Measurements from ENCODE around the gene SHMT2.

The SHMT2 gene

DNA sequence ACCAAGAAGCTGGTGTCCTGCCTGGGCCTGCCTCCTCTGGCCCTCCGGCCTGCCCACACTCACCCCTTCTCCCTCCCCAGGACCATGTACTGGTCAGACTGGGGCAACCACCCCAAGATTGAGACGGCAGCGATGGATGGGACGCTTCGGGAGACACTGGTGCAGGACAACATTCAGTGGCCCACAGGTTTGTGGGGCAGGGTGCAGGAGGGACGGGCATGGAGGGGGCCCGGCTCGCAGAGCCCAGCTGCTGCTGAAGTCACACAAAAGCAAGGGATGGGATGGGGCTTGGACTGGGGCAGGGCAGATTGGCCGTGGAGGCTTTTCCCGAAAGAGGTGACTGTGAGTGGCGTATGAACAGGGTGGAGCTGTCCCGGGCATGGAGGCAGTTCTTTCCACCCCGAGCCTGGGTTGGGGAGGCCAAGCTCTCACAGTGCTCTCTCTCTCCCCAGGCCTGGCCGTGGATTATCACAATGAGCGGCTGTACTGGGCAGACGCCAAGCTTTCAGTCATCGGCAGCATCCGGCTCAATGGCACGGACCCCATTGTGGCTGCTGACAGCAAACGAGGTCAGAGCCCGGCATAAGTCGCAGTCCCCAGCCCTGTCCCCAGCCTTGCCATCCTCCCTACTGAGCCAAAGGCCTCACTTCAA lies 20.8 kb upstream of the SHMT2 start:
- Histone ChIP-seq H4K8ac (ENCODE audit: low read length) (no peak overlapping the region), H3K36me3 (ENCODE audit: control insufficient read depth in 1 of 2, insufficient read depth in 2 of 2, low read depth in 1 of 2, low read length in 2 of 2) (peaks cover 92 to 94% of the 10 kb centered on the region in 2 experiments), H3K23ac (ENCODE audit: low read length in 2 of 2) (no peak overlapping the region), H3K4me3 (ENCODE audit: insufficient read depth in 1 of 2, low read depth in 1 of 2, low read length in 2 of 2) (no peak overlapping the region), H2BK12ac (ENCODE audit: low read length in 2 of 2) (no peak overlapping the region), H3K18ac (ENCODE audit: low read depth in 1 of 2, low read length in 2 of 2) (no peak overlapping the region), H2AK5ac (ENCODE audit: low read length, severe bottlenecking) (no peak overlapping the region), H2BK15ac (ENCODE audit: low read depth, poor library complexity, severe bottlenecking) (no peak overlapping the region), H3K9me3 (ENCODE audit: control insufficient read depth, low read length) (no peaks in the 10 kb centered on the region), H3K27ac (ENCODE audit: low read length, poor library complexity, severe bottlenecking) (no peak overlapping the region), H3K9ac (ENCODE audit: low read length) (peak overlapping the region; percentile 11), H2BK5ac (ENCODE audit: low read depth, low read length, poor library complexity, severe bottlenecking) (no peak overlapping the region), H3K27me3 (ENCODE audit: control insufficient read depth in 1 of 2, insufficient read depth in 1 of 2, low read length in 2 of 2) (no peaks in the 10 kb centered on the region), H3K4me1 (ENCODE audit: control insufficient read depth, insufficient read depth, low read depth, low read length) (peaks cover 9% of the 10 kb centered on the region), H3K14ac (ENCODE audit: low read length in 2 of 2) (no peak overlapping the region), H2BK120ac (ENCODE audit: low read depth, low read length) (no peak overlapping the region), H2AFZ (ENCODE audit: low read depth, low read length) (no peak overlapping the region), H4K91ac (ENCODE audit: low read length) (no peak overlapping the region), H3K4ac (ENCODE audit: low read depth in 1 of 2, low read length in 2 of 2) (no peak overlapping the region), H3K79me1 (replicated peaks; ENCODE audit: low read length, poor library complexity, severe bottlenecking) (no peaks in the 10 kb centered on the region), H3K4me2 (ENCODE audit: low read length, poor library complexity, severe bottlenecking) (no peak overlapping the region)
- 93% methylated on average over 21 of the region's 22 CpGs for WGBS
- no peak for DNase-seq

DNA sequence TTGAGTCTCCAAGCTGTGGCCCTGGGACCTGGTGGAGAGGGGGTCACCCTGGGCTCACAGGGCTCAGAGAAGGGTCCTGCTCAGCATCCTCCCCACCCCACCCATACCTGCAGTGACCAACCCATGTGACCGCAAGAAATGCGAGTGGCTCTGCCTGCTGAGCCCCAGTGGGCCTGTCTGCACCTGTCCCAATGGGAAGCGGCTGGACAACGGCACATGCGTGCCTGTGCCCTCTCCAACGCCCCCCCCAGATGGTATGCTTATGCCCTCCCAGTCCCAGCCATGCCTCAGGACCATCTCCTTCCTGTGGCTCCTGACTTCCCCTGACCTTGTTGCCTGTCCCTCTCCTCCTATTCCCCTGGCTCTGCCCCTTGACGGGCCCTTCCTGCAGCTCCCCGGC lies 19.6 kb upstream of the SHMT2 start:
- Histone ChIP-seq H3K9me3 (ENCODE audit: control insufficient read depth, low read length) (no peaks in the 10 kb centered on the region), H2BK120ac (ENCODE audit: low read depth, low read length) (no peak overlapping the region), H3K27me3 (ENCODE audit: control insufficient read depth in 1 of 2, insufficient read depth in 1 of 2, low read length in 2 of 2) (peaks cover 0 to 5% of the 10 kb centered on the region in 2 experiments), H3K4ac (ENCODE audit: low read depth in 1 of 2, low read length in 2 of 2) (no peak overlapping the region), H3K14ac (ENCODE audit: low read length in 2 of 2) (no peak overlapping the region), H2AFZ (ENCODE audit: low read depth, low read length) (no peak overlapping the region), H2BK5ac (ENCODE audit: low read depth, low read length, poor library complexity, severe bottlenecking) (no peak overlapping the region), H2BK12ac (ENCODE audit: low read length in 2 of 2) (no peak overlapping the region), H3K9ac (ENCODE audit: low read length) (no peak overlapping the region), H3K4me2 (ENCODE audit: low read length, poor library complexity, severe bottlenecking) (no peak overlapping the region), H3K4me1 (ENCODE audit: control insufficient read depth, insufficient read depth, low read depth, low read length) (peaks cover 16% of the 10 kb centered on the region), H3K36me3 (ENCODE audit: control insufficient read depth in 1 of 2, insufficient read depth in 2 of 2, low read depth in 1 of 2, low read length in 2 of 2) (peaks cover 85 to 88% of the 10 kb centered on the region in 2 experiments), H3K18ac (ENCODE audit: low read depth in 1 of 2, low read length in 2 of 2) (no peak overlapping the region), H4K91ac (ENCODE audit: low read length) (no peak overlapping the region), H3K4me3 (ENCODE audit: insufficient read depth in 1 of 2, low read depth in 1 of 2, low read length in 2 of 2) (no peak overlapping the region), H2BK15ac (ENCODE audit: low read depth, poor library complexity, severe bottlenecking) (no peak overlapping the region), H2AK5ac (ENCODE audit: low read length, severe bottlenecking) (no peak overlapping the region), H4K8ac (ENCODE audit: low read length) (no peak overlapping the region), H3K27ac (ENCODE audit: low read length, poor library complexity, severe bottlenecking) (no peak overlapping the region), H3K23ac (ENCODE audit: low read length in 2 of 2) (no peak overlapping the region), H3K79me1 (replicated peaks; ENCODE audit: low read length, poor library complexity, severe bottlenecking) (no peaks in the 10 kb centered on the region)
- no peak for DNase-seq
- 94% methylated on average over 8 of the region's 8 CpGs for WGBS

DNA sequence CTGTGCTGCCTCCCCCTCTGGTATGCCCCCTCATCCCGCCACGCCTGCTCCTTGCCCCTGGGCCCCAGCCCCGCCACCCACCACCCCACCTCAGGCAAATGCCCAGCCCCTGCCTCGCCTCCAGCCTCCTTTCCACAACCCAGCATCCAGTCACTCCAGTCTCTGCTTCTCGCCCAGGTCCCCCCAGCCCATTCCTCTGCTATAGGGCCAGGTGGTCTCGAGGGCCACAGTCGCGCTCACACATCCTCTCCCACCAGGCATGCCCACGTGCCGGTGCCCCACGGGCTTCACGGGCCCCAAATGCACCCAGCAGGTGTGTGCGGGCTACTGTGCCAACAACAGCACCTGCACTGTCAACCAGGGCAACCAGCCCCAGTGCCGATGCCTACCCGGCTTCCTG lies 19.1 kb upstream of the SHMT2 start:
- peaks cover 16% of the 10 kb centered on the region for H3K4me1 ChIP-seq (ENCODE audit: control insufficient read depth, insufficient read depth, low read depth, low read length)
- H3K36me3 ChIP-seq (ENCODE audit: control insufficient read depth in 1 of 2, insufficient read depth in 2 of 2, low read depth in 1 of 2, low read length in 2 of 2) = peaks cover 79 to 82% of the 10 kb centered on the region in 2 experiments
- no peak overlapping the region for H2BK5ac ChIP-seq (ENCODE audit: low read depth, low read length, poor library complexity, severe bottlenecking)
- no peak overlapping the region for H3K4ac ChIP-seq (ENCODE audit: low read depth in 1 of 2, low read length in 2 of 2)
- no peak overlapping the region for H4K91ac ChIP-seq (ENCODE audit: low read length)
- no peak overlapping the region for H2BK15ac ChIP-seq (ENCODE audit: low read depth, poor library complexity, severe bottlenecking)
- H2AK5ac ChIP-seq (ENCODE audit: low read length, severe bottlenecking) = no peak overlapping the region
- H2BK120ac ChIP-seq (ENCODE audit: low read depth, low read length) = no peak overlapping the region
- H3K4me2 ChIP-seq (ENCODE audit: low read length, poor library complexity, severe bottlenecking) = no peak overlapping the region
- H4K8ac ChIP-seq (ENCODE audit: low read length) = no peak overlapping the region
- 97% methylated on average over 15 of the region's 15 CpGs for WGBS
- no peak overlapping the region for H3K18ac ChIP-seq (ENCODE audit: low read depth in 1 of 2, low read length in 2 of 2)
- H3K14ac ChIP-seq (ENCODE audit: low read length in 2 of 2) = no peak overlapping the region
- H3K4me3 ChIP-seq (ENCODE audit: insufficient read depth in 1 of 2, low read depth in 1 of 2, low read length in 2 of 2) = no peak overlapping the region
- no peak overlapping the region for H2BK12ac ChIP-seq (ENCODE audit: low read length in 2 of 2)
- H3K23ac ChIP-seq (ENCODE audit: low read length in 2 of 2) = no peak overlapping the region
- no peak overlapping the region for H3K9ac ChIP-seq (ENCODE audit: low read length)
- DNase-seq = no peak
- H3K27ac ChIP-seq (ENCODE audit: low read length, poor library complexity, severe bottlenecking) = no peak overlapping the region
- H3K79me1 ChIP-seq (replicated peaks; ENCODE audit: low read length, poor library complexity, severe bottlenecking) = no peaks in the 10 kb centered on the region
- H3K9me3 ChIP-seq (ENCODE audit: control insufficient read depth, low read length) = no peaks in the 10 kb centered on the region
- no peak overlapping the region for H2AFZ ChIP-seq (ENCODE audit: low read depth, low read length)
- H3K27me3 ChIP-seq (ENCODE audit: control insufficient read depth in 1 of 2, insufficient read depth in 1 of 2, low read length in 2 of 2) = peaks cover 0 to 10% of the 10 kb centered on the region in 2 experiments

DNA sequence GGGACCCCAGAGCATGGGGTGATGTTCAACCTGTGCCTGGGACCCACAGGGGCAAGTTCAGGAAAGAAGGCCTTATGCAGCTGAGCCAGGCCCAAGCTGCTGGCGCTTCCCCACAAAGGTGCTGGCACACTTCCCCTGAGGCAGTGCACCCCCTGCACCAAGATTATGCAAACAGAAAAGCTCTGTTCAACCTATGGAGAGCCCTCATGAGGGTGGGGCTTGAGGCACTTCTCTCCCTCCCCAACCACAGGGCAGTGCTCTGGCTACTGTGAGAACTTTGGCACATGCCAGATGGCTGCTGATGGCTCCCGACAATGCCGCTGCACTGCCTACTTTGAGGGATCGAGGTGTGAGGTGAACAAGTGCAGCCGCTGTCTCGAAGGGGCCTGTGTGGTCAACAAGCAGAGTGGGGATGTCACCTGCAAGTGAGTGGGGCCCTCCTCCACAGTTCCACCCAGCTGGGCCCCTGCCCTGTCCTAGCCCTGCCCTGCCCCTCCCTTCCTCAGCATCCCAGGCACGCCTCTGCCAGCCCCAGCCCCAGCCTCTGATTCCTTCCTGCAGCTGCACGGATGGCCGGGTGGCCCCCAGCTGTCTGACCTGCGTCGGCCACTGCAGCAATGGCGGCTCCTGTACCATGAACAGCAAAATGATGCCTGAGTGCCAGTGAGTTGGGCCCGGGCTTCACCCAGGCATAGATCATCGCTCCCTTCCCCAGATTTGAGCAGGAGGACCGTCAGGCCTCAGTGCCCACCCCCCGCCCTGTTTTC lies 18.4 kb upstream of the SHMT2 start:
- no peak overlapping the region for H2BK12ac ChIP-seq (ENCODE audit: low read length in 2 of 2)
- DNase-seq = no peak
- H2BK120ac ChIP-seq (ENCODE audit: low read depth, low read length) = no peak overlapping the region
- H3K4me2 ChIP-seq (ENCODE audit: low read length, poor library complexity, severe bottlenecking) = no peak overlapping the region
- no peak overlapping the region for H3K23ac ChIP-seq (ENCODE audit: low read length in 2 of 2)
- no peak overlapping the region for H4K91ac ChIP-seq (ENCODE audit: low read length)
- H3K9me3 ChIP-seq (ENCODE audit: control insufficient read depth, low read length) = no peaks in the 10 kb centered on the region
- H3K9ac ChIP-seq (ENCODE audit: low read length) = no peak overlapping the region
- H3K4me3 ChIP-seq (ENCODE audit: insufficient read depth in 1 of 2, low read depth in 1 of 2, low read length in 2 of 2) = no peak overlapping the region
- no peak overlapping the region for H2BK15ac ChIP-seq (ENCODE audit: low read depth, poor library complexity, severe bottlenecking)
- H3K4ac ChIP-seq (ENCODE audit: low read depth in 1 of 2, low read length in 2 of 2) = no peak overlapping the region
- 92% methylated on average over 16 of the region's 16 CpGs for WGBS
- H4K8ac ChIP-seq (ENCODE audit: low read length) = no peak overlapping the region
- no peak overlapping the region for H2AK5ac ChIP-seq (ENCODE audit: low read length, severe bottlenecking)
- no peak overlapping the region for H3K14ac ChIP-seq (ENCODE audit: low read length in 2 of 2)
- H3K36me3 ChIP-seq (ENCODE audit: control insufficient read depth in 1 of 2, insufficient read depth in 2 of 2, low read depth in 1 of 2, low read length in 2 of 2) = peaks cover 73 to 76% of the 10 kb centered on the region in 2 experiments
- peaks cover 23% of the 10 kb centered on the region for H3K4me1 ChIP-seq (ENCODE audit: control insufficient read depth, insufficient read depth, low read depth, low read length)
- no peak overlapping the region for H3K27ac ChIP-seq (ENCODE audit: low read length, poor library complexity, severe bottlenecking)
- H3K18ac ChIP-seq (ENCODE audit: low read depth in 1 of 2, low read length in 2 of 2) = no peak overlapping the region
- H2BK5ac ChIP-seq (ENCODE audit: low read depth, low read length, poor library complexity, severe bottlenecking) = no peak overlapping the region
- no peak overlapping the region for H2AFZ ChIP-seq (ENCODE audit: low read depth, low read length)
- H3K79me1 ChIP-seq (replicated peaks; ENCODE audit: low read length, poor library complexity, severe bottlenecking) = no peaks in the 10 kb centered on the region
- H3K27me3 ChIP-seq (ENCODE audit: control insufficient read depth in 1 of 2, insufficient read depth in 1 of 2, low read length in 2 of 2) = peaks cover 0 to 17% of the 10 kb centered on the region in 2 experiments

Data from mesenchymal stem cell (in vitro differentiated cells and primary cell).